Small intestine (tissue), 7 donors: ENCODE results near the gene C1QTNF12. TPM values are rescaled to one million over a fixed set of nuclear protein-coding genes. Genes with fewer than 3 reads are reported as not detected.

Experiments used
- DNase-seq, 2 donors: peaks; one replicate each; pipeline versions ENCODE4 v3.0.0 to v3.0.0-alpha.2; 2013
- FAIRE-seq: peaks from 2 replicates; lab custom pipeline; 2012; peaks lifted over from hg19 to GRCh38; lab: Jason Lieb, UNC
- H3K27ac ChIP-seq, 3 donors: one replicate each; pipeline ENCODE4 v1.5.1; 2013; ENCODE audit warnings: low read length in 2 of 3, mild to moderate bottlenecking in 2 of 3, control low read depth in 1 of 3, inconsistent platforms in 1 of 3, low read depth in 1 of 3, moderate library complexity in 1 of 3
- H3K27me3 ChIP-seq, 3 donors: one replicate each; pipeline ENCODE4 v1.6.1; 2013; ENCODE audit warnings: low read length in 3 of 3, inconsistent platforms in 1 of 3; ENCODE audit not compliant: control insufficient read depth in 3 of 3, insufficient read depth in 3 of 3
- H3K36me3 ChIP-seq, 3 donors: one replicate each; pipeline ENCODE4 v1.6.1; 2013; ENCODE audit warnings: low read length in 3 of 3, inconsistent platforms in 1 of 3, low read depth in 1 of 3, mild to moderate bottlenecking in 1 of 3, moderate library complexity in 1 of 3; ENCODE audit not compliant: control insufficient read depth in 3 of 3, insufficient read depth in 2 of 3
- H3K4me1 ChIP-seq, 3 donors: one replicate each; pipeline ENCODE4 v1.6.1; 2013; ENCODE audit warnings: low read length in 2 of 3, inconsistent platforms in 1 of 3, low read depth in 1 of 3, mild to moderate bottlenecking in 1 of 3, moderate library complexity in 1 of 3; ENCODE audit not compliant: control insufficient read depth in 3 of 3, insufficient read depth in 2 of 3
- H3K4me3 ChIP-seq, 3 donors: one replicate each; pipeline ENCODE4 v1.5.1; 2013; ENCODE audit warnings: low read length in 3 of 3, control low read depth in 1 of 3, inconsistent platforms in 1 of 3, low read depth in 1 of 3, mild to moderate bottlenecking in 1 of 3, moderate library complexity in 1 of 3
- H3K9me3 ChIP-seq, 2 donors: one replicate each; pipeline ENCODE4 v1.6.1; 2013; ENCODE audit warnings: low read depth in 1 of 2, low read length in 1 of 2; ENCODE audit not compliant: control insufficient read depth in 2 of 2, insufficient read depth in 1 of 2
- WGBS, 3 donors: extraction: QIAGEN DNeasy Blood & Tissue Kit; methylation state at CpG; one replicate each; pipeline ENCODE4 v1.1.7; 2013; 5-methylcytosine and 5-hydroxymethylcytosine counted together
- polyA plus RNA-seq, 4 donors: library from polyadenylated mRNA; stranded (reverse) in 3 of 4; unstranded in 1 of 4; fragments of 200-250 nt in 3 of 4; fragments of 120-200 nt in 1 of 4; gene quantifications; one replicate each; pipeline versions ENCODE4 v1.2.1 to v1.2.3, GENCODE V29; 2013
- donor health status: healthy with polysubstance abuse.
- donor health status: control.
- donor health status: control.
- donor health status: Bipolar disorder and iron deficiency.
- donor health status: healthy.

C1QTNF12 gene
- polyA plus RNA-seq, 4 donors, result 10.6 to 203 (median 98.5) TPM

- 82 to 89% (median 86%) methylated on average over 28 to 32 of the region's 32 CpGs for WGBS, 3 donors
- Histone ChIP-seq H3K36me3 (no peaks in the 10 kb centered on the region), H3K4me1 (peaks cover 2 to 25% (median 3%) of the 10 kb centered on the region in 3 donors), H3K9me3 (no peaks in the 10 kb centered on the region), H3K4me3 (no peak overlapping the region), H3K27me3 (peaks cover 0 to 15% (median 4%) of the 10 kb centered on the region in 3 donors), H3K27ac (no peak overlapping the region)
- DNase-seq (no peak), FAIRE-seq (no peak)
These were observed 37.9 kb upstream of the C1QTNF12 start for GRCh38 chr1:1284221-1285101.

- H3K9me3 ChIP-seq, result no peaks in the 10 kb centered on the region
- no peak for DNase-seq
- H3K27ac ChIP-seq, result no peak overlapping the region
- no peak overlapping the region for H3K4me3 ChIP-seq
- peaks cover 2 to 25% (median 3%) of the 10 kb centered on the region in 3 donors for H3K4me1 ChIP-seq
- no peak for FAIRE-seq
- WGBS, 3 donors, result 3 to 14% (median 13%) methylated on average over 5 to 8 of the region's 9 CpGs
- peaks cover 0 to 15% (median 4%) of the 10 kb centered on the region in 3 donors for H3K27me3 ChIP-seq
- H3K36me3 ChIP-seq, result no peaks in the 10 kb centered on the region
These were observed 37.3 kb upstream of the C1QTNF12 start for GRCh38 chr1:1283821-1284220.

GRCh38 chr1:1282998-1283397 is 36.5 kb upstream of the C1QTNF12 start:
- peaks cover 0 to 15% (median 4%) of the 10 kb centered on the region in 3 donors for H3K27me3 ChIP-seq
- H3K9me3 ChIP-seq, result no peaks in the 10 kb centered on the region
- FAIRE-seq (no peak), DNase-seq (no peak)
- no peak overlapping the region for H3K4me3 ChIP-seq
- H3K27ac ChIP-seq, result no peak overlapping the region
- H3K4me1 ChIP-seq, result peaks cover 2 to 25% (median 3%) of the 10 kb centered on the region in 3 donors
- no peaks in the 10 kb centered on the region for H3K36me3 ChIP-seq
- 51 to 81% (median 70%) methylated on average over 14 of the region's 14 CpGs for WGBS, 3 donors

GRCh38 chr1:1281533-1282321 is 35.2 kb upstream of the C1QTNF12 start:
- Histone ChIP-seq H3K27ac (peak overlapping the region; percentile 83 to 97 (median 92)), H3K4me3 (no peak overlapping the region), H3K27me3 (peaks cover 0 to 6% (median 0%) of the 10 kb centered on the region in 3 donors), H3K9me3 (no peaks in the 10 kb centered on the region), H3K4me1 (peaks cover 2 to 25% (median 3%) of the 10 kb centered on the region in 3 donors), H3K36me3 (no peaks in the 10 kb centered on the region)
- DNase-seq, result peak; percentile 90 to 98
- FAIRE-seq, result no peak
- 12 to 45% (median 19%) methylated on average over 23 to 26 of the region's 26 CpGs for WGBS, 3 donors

GRCh38 chr1:1280782-1281481 is 34.4 kb upstream of the C1QTNF12 start:
- Histone ChIP-seq H3K9me3 (no peaks in the 10 kb centered on the region), H3K36me3 (no peaks in the 10 kb centered on the region), H3K27ac (peak overlapping the region; percentile 83 to 97 (median 92)), H3K27me3 (no peaks in the 10 kb centered on the region), H3K4me3 (no peak overlapping the region), H3K4me1 (peaks cover 2 to 24% (median 3%) of the 10 kb centered on the region in 3 donors)
- 77 to 87% (median 82%) methylated on average over 20 to 21 of the region's 21 CpGs for WGBS, 3 donors
- FAIRE-seq, result no peak
- DNase-seq, result no peak

- FAIRE-seq, result no peak
- Histone ChIP-seq H3K27me3 (no peaks in the 10 kb centered on the region), H3K4me1 (peaks cover 2 to 31% (median 3%) of the 10 kb centered on the region in 3 donors)
These were observed 32.5 kb upstream of the C1QTNF12 start for GRCh38 chr1:1279028-1279427.

GRCh38 chr1:1278620-1279019 is 32.1 kb upstream of the C1QTNF12 start:
- DNase-seq (peak in 1 of 2 donors; percentile 59), FAIRE-seq (no peak)
- 37 to 71% (median 56%) methylated on average over 13 of the region's 13 CpGs for WGBS, 3 donors
- Histone ChIP-seq H3K9me3 (no peaks in the 10 kb centered on the region), H3K4me1 (peaks cover 2 to 32% (median 3%) of the 10 kb centered on the region in 3 donors), H3K4me3 (no peak overlapping the region), H3K36me3 (no peaks in the 10 kb centered on the region), H3K27me3 (no peaks in the 10 kb centered on the region), H3K27ac (no peak overlapping the region)

More at GRCh38 chr1:1279028-1279427, 32.5 kb upstream of the C1QTNF12 start:
- Histone ChIP-seq H3K36me3 (no peaks in the 10 kb centered on the region), H3K4me3 (no peak overlapping the region), H3K9me3 (no peaks in the 10 kb centered on the region), H3K27ac (no peak overlapping the region)
- 83 to 88% (median 86%) methylated on average over 15 to 16 of the region's 17 CpGs for WGBS, 3 donors
- no peak for DNase-seq

- Histone ChIP-seq H3K4me3 (no peak overlapping the region), H3K9me3 (no peaks in the 10 kb centered on the region), H3K36me3 (peaks cover 0 to 13% (median 0%) of the 10 kb centered on the region in 3 donors), H3K27ac (no peak overlapping the region), H3K27me3 (no peaks in the 10 kb centered on the region), H3K4me1 (peaks cover 2 to 31% (median 10%) of the 10 kb centered on the region in 3 donors)
- 74 to 83% (median 79%) methylated on average over 9 of the region's 9 CpGs for WGBS, 3 donors
- DNase-seq, result no peak
- no peak for FAIRE-seq
These were observed 29.3 kb upstream of the C1QTNF12 start for GRCh38 chr1:1275836-1276235.
